Measurements from ENCODE around the gene APCDD1L. TPM values are rescaled to one million over a fixed set of nuclear protein-coding genes. Genes with fewer than 3 reads are reported as not detected.

The APCDD1L gene
- total RNA-seq, 1 experiment from 2014 or later = not detected

GRCh38 chr20:58492074-58492718 is 23.0 kb downstream of the APCDD1L start:
- H3K4me3 Mint-ChIP-seq (ENCODE audit: unreplicated experiment) = no peak overlapping the region
- no TSS peak for BruUV-seq (replicated peaks)
- no peak for TF ChIP-seq CTCF (IDR thresholded peaks at IDR 0.05; ENCODE audit: insufficient read depth in 1 of 2, low read depth in 1 of 2, low read length in 1 of 2, severe bottlenecking in 1 of 2, unreplicated experiment in 1 of 2)
- CTCF ChIA-PET = no interaction called here
- POLR2A ChIA-PET = no interaction called here
- intact Hi-C loops (cut with micrococcal nuclease; ENCODE audit: unreplicated experiment) = no loop called here
- H3K27me3 Mint-ChIP-seq (ENCODE audit: insufficient read depth, unreplicated experiment) = peaks cover 9% of the 10 kb centered on the region
- Histone ChIP-seq H3K4me3 (ENCODE audit: low read depth, low read length) (no peak overlapping the region), H3K27me3 (replicated peaks; ENCODE audit: control insufficient read depth, insufficient read depth, low read length) (peaks cover 2% of the 10 kb centered on the region; the same call in 1 of the 2 replicates), H3K36me3 (ENCODE audit: control insufficient read depth, insufficient read depth, low read length) (no peaks in the 10 kb centered on the region), H3K9me3 (peaks cover 3% of the 10 kb centered on the region), H3K4me1 (no peaks in the 10 kb centered on the region)
- H3K36me3 Mint-ChIP-seq (ENCODE audit: insufficient read depth, unreplicated experiment) = no peaks in the 10 kb centered on the region
- H3K4me1 Mint-ChIP-seq (ENCODE audit: low read depth, unreplicated experiment) = no peaks in the 10 kb centered on the region
- no peak for DNase-seq
- peaks cover 11% of the 10 kb centered on the region for H3K9me3 Mint-ChIP-seq (ENCODE audit: unreplicated experiment)
- H3K27ac Mint-ChIP-seq (ENCODE audit: unreplicated experiment) = no peak overlapping the region

- no peaks in the 10 kb centered on the region for H3K36me3 Mint-ChIP-seq (ENCODE audit: insufficient read depth, unreplicated experiment)
- no peak overlapping the region for H3K27ac Mint-ChIP-seq (ENCODE audit: unreplicated experiment)
- Histone ChIP-seq H3K4me3 (ENCODE audit: low read depth, low read length) (no peak overlapping the region), H3K36me3 (ENCODE audit: control insufficient read depth, insufficient read depth, low read length) (no peaks in the 10 kb centered on the region), H3K27me3 (replicated peaks; ENCODE audit: control insufficient read depth, insufficient read depth, low read length) (peaks cover 2% of the 10 kb centered on the region; the same call in 1 of the 2 replicates), H3K4me1 (no peaks in the 10 kb centered on the region), H3K9me3 (peaks cover 27% of the 10 kb centered on the region)
- intact Hi-C loops (cut with micrococcal nuclease; ENCODE audit: unreplicated experiment) = no loop called here
- ChIA-PET POLR2A (no interaction called here), CTCF (no interaction called here)
- BruUV-seq (replicated peaks) = no TSS peak
- no peak overlapping the region for H3K4me3 Mint-ChIP-seq (ENCODE audit: unreplicated experiment)
- no peaks in the 10 kb centered on the region for H3K4me1 Mint-ChIP-seq (ENCODE audit: low read depth, unreplicated experiment)
- peaks cover 12% of the 10 kb centered on the region for H3K27me3 Mint-ChIP-seq (ENCODE audit: insufficient read depth, unreplicated experiment)
- DNase-seq = no peak
- no peak for TF ChIP-seq CTCF (IDR thresholded peaks at IDR 0.05; ENCODE audit: insufficient read depth in 1 of 2, low read depth in 1 of 2, low read length in 1 of 2, severe bottlenecking in 1 of 2, unreplicated experiment in 1 of 2)
- peaks cover 34% of the 10 kb centered on the region for H3K9me3 Mint-ChIP-seq (ENCODE audit: unreplicated experiment)
Measured at GRCh38 chr20:58486207-58486606, 29.0 kb downstream of the APCDD1L start.

- no peak for TF ChIP-seq CTCF (IDR thresholded peaks at IDR 0.05; ENCODE audit: insufficient read depth in 1 of 2, low read depth in 1 of 2, low read length in 1 of 2, severe bottlenecking in 1 of 2, unreplicated experiment in 1 of 2)
- ChIA-PET POLR2A (no interaction called here), CTCF (interaction anchor here (0.5 kb wide), 1 partner anchor 1038 kb away, joined by 3 read pairs; no protein-coding TSS in a partner anchor)
- peaks cover 27% of the 10 kb centered on the region for H3K9me3 ChIP-seq
- Mint-ChIP-seq H3K27ac (ENCODE audit: unreplicated experiment) (no peak overlapping the region), H3K4me1 (ENCODE audit: low read depth, unreplicated experiment) (no peaks in the 10 kb centered on the region), H3K4me3 (ENCODE audit: unreplicated experiment) (no peak overlapping the region), H3K36me3 (ENCODE audit: insufficient read depth, unreplicated experiment) (no peaks in the 10 kb centered on the region), H3K9me3 (ENCODE audit: unreplicated experiment) (peaks cover 34% of the 10 kb centered on the region), H3K27me3 (ENCODE audit: insufficient read depth, unreplicated experiment) (peaks cover 9% of the 10 kb centered on the region)
- no peak for DNase-seq
- H3K4me1 ChIP-seq = no peaks in the 10 kb centered on the region
- no peaks in the 10 kb centered on the region for H3K36me3 ChIP-seq (ENCODE audit: control insufficient read depth, insufficient read depth, low read length)
- no TSS peak for BruUV-seq (replicated peaks)
- no peak overlapping the region for H3K4me3 ChIP-seq (ENCODE audit: low read depth, low read length)
- intact Hi-C loops (cut with micrococcal nuclease; ENCODE audit: unreplicated experiment) = no loop called here
- peaks cover 2% of the 10 kb centered on the region; the same call in 1 of the 2 replicates for H3K27me3 ChIP-seq (replicated peaks; ENCODE audit: control insufficient read depth, insufficient read depth, low read length)
Measured at GRCh38 chr20:58485393-58485792, 29.8 kb downstream of the APCDD1L start.
